Activated naive CD4-positive, alpha-beta T cell treated with anti-CD3 and anti-CD28 coated beads, Interleukin-2, amount 10 ng/mL, durations not matched to agents 7 days and 5 days (primary cell): ENCODE results near the gene USP25.

Source experiments
- CTCF ChIA-PET: fragments of 350-600 bp; sonication (Branson Sonifier 250); formaldehyde crosslinking; loops from one replicate; lab custom pipeline; 2021; ENCODE audit warnings: antibody characterized with exemption; lab: Charles Lee
- DNase-seq: peaks from one replicate; pipeline ENCODE4 v3.0.0-alpha.2; 2020
- H3K27ac Mint-ChIP-seq: one replicate; pipeline ENCODE4 v1.8.0; 2021; ENCODE audit warnings: mild to moderate bottlenecking, moderate library complexity, mixed read lengths
- H3K27me3 Mint-ChIP-seq: one replicate; pipeline ENCODE4 v1.8.0; 2021; ENCODE audit warnings: mild to moderate bottlenecking, mixed read lengths
- H3K36me3 Mint-ChIP-seq: one replicate; pipeline ENCODE4 v1.8.0; 2021; ENCODE audit warnings: mixed read lengths
- H3K4me1 Mint-ChIP-seq: one replicate; pipeline ENCODE4 v1.8.0; 2021; ENCODE audit warnings: mixed read lengths
- H3K4me3 Mint-ChIP-seq: one replicate; pipeline ENCODE4 v1.8.0; 2021; ENCODE audit warnings: mild to moderate bottlenecking, moderate library complexity, mixed read lengths
- H3K9me3 Mint-ChIP-seq: one replicate; pipeline ENCODE4 v1.8.0; 2021; ENCODE audit warnings: mixed read lengths

Gene USP25

GRCh38 chr21:15794277-15794912, 64.6 kb downstream of the USP25 start:
- Mint-ChIP-seq H3K36me3 (peaks cover 24% of the 10 kb centered on the region), H3K4me1 (peaks cover 30% of the 10 kb centered on the region), H3K4me3 (no peak overlapping the region), H3K9me3 (no peaks in the 10 kb centered on the region), H3K27me3 (no peaks in the 10 kb centered on the region), H3K27ac (no peak overlapping the region)
- CTCF ChIA-PET = interaction anchor here (0.7 to 1.4 kb wide), 2 partner anchors 8 to 69 kb away, joined by 3 to 4 read pairs; no protein-coding TSS in a partner anchor
- no peak for DNase-seq

- Mint-ChIP-seq H3K27me3 (no peaks in the 10 kb centered on the region), H3K36me3 (peaks cover 25% of the 10 kb centered on the region), H3K4me1 (peaks cover 30% of the 10 kb centered on the region), H3K27ac (no peak overlapping the region), H3K4me3 (no peak overlapping the region), H3K9me3 (no peaks in the 10 kb centered on the region)
- CTCF ChIA-PET = no interaction called here
- no peak for DNase-seq
Observed at GRCh38 chr21:15795533-15795932, 65.8 kb downstream of the USP25 start.

- H3K27ac Mint-ChIP-seq = no peak overlapping the region
- DNase-seq = no peak
- H3K4me1 Mint-ChIP-seq = peaks cover 34% of the 10 kb centered on the region
- no peak overlapping the region for H3K4me3 Mint-ChIP-seq
- H3K36me3 Mint-ChIP-seq = peaks cover 36% of the 10 kb centered on the region
- H3K27me3 Mint-ChIP-seq = no peaks in the 10 kb centered on the region
- H3K9me3 Mint-ChIP-seq = no peaks in the 10 kb centered on the region
- CTCF ChIA-PET = no interaction called here
Observed at GRCh38 chr21:15797577-15798363, 68.0 kb downstream of the USP25 start.

GRCh38 chr21:15801352-15801863, 71.6 kb downstream of the USP25 start:
- H3K4me3 Mint-ChIP-seq = no peak overlapping the region
- CTCF ChIA-PET = no interaction called here
- peaks cover 28% of the 10 kb centered on the region for H3K36me3 Mint-ChIP-seq

GRCh38 chr21:15804247-15805005, 74.6 kb downstream of the USP25 start:
- peaks cover 34% of the 10 kb centered on the region for H3K36me3 Mint-ChIP-seq
- H3K4me3 Mint-ChIP-seq = no peak overlapping the region
- CTCF ChIA-PET = no interaction called here
- no peak for DNase-seq
- no peaks in the 10 kb centered on the region for H3K9me3 Mint-ChIP-seq
- no peaks in the 10 kb centered on the region for H3K27me3 Mint-ChIP-seq
- H3K27ac Mint-ChIP-seq = no peak overlapping the region
- peaks cover 4% of the 10 kb centered on the region for H3K4me1 Mint-ChIP-seq

More at GRCh38 chr21:15801352-15801863, 71.6 kb downstream of the USP25 start:
- H3K27me3 Mint-ChIP-seq = no peaks in the 10 kb centered on the region
- no peak overlapping the region for H3K27ac Mint-ChIP-seq
- DNase-seq = no peak
- H3K4me1 Mint-ChIP-seq = peaks cover 24% of the 10 kb centered on the region
- no peaks in the 10 kb centered on the region for H3K9me3 Mint-ChIP-seq

GRCh38 chr21:15809065-15809464, 79.3 kb downstream of the USP25 start:
- H3K36me3 Mint-ChIP-seq = peaks cover 50% of the 10 kb centered on the region
- no peak overlapping the region for H3K4me3 Mint-ChIP-seq
- no peaks in the 10 kb centered on the region for H3K4me1 Mint-ChIP-seq
- no peak overlapping the region for H3K27ac Mint-ChIP-seq
- H3K27me3 Mint-ChIP-seq = no peaks in the 10 kb centered on the region
- CTCF ChIA-PET = no interaction called here
- DNase-seq = no peak
- peaks cover 9% of the 10 kb centered on the region for H3K9me3 Mint-ChIP-seq

- peaks cover 17% of the 10 kb centered on the region for H3K9me3 Mint-ChIP-seq
- no peak overlapping the region for H3K27ac Mint-ChIP-seq
- no peak overlapping the region for H3K4me3 Mint-ChIP-seq
- peaks cover 58% of the 10 kb centered on the region for H3K36me3 Mint-ChIP-seq
- H3K4me1 Mint-ChIP-seq = no peaks in the 10 kb centered on the region
- CTCF ChIA-PET = no interaction called here
- DNase-seq = no peak
- no peaks in the 10 kb centered on the region for H3K27me3 Mint-ChIP-seq
Observed at GRCh38 chr21:15809818-15810217, 80.0 kb downstream of the USP25 start.

- CTCF ChIA-PET = no interaction called here
- peaks cover 76% of the 10 kb centered on the region for H3K36me3 Mint-ChIP-seq
- H3K9me3 Mint-ChIP-seq = peaks cover 33% of the 10 kb centered on the region
- DNase-seq = no peak
- no peak overlapping the region for H3K27ac Mint-ChIP-seq
- no peaks in the 10 kb centered on the region for H3K4me1 Mint-ChIP-seq
- H3K27me3 Mint-ChIP-seq = no peaks in the 10 kb centered on the region
- H3K4me3 Mint-ChIP-seq = no peak overlapping the region
Observed at GRCh38 chr21:15815285-15815684, 85.5 kb downstream of the USP25 start.

- Mint-ChIP-seq H3K27me3 (no peaks in the 10 kb centered on the region), H3K27ac (no peak overlapping the region), H3K9me3 (peaks cover 11% of the 10 kb centered on the region), H3K4me3 (no peak overlapping the region), H3K36me3 (peaks cover 56% of the 10 kb centered on the region), H3K4me1 (peaks cover 18% of the 10 kb centered on the region)
- no peak for DNase-seq
- CTCF ChIA-PET = no interaction called here
Observed at GRCh38 chr21:15820327-15820726, 90.5 kb downstream of the USP25 start.

- Mint-ChIP-seq H3K9me3 (peaks cover 6% of the 10 kb centered on the region), H3K36me3 (peaks cover 52% of the 10 kb centered on the region), H3K27me3 (no peaks in the 10 kb centered on the region), H3K4me1 (peaks cover 20% of the 10 kb centered on the region), H3K27ac (no peak overlapping the region), H3K4me3 (no peak overlapping the region)
- DNase-seq = no peak
- CTCF ChIA-PET = no interaction called here
Observed at GRCh38 chr21:15820852-15821379, 91.1 kb downstream of the USP25 start.

- peaks cover 38% of the 10 kb centered on the region for H3K36me3 Mint-ChIP-seq
- peak; percentile 48 for DNase-seq
- peak overlapping the region; percentile 88 for H3K27ac Mint-ChIP-seq
- no peaks in the 10 kb centered on the region for H3K27me3 Mint-ChIP-seq
- CTCF ChIA-PET = no interaction called here
- H3K9me3 Mint-ChIP-seq = no peaks in the 10 kb centered on the region
- H3K4me1 Mint-ChIP-seq = peaks cover 20% of the 10 kb centered on the region
- peak overlapping the region; percentile 29 for H3K4me3 Mint-ChIP-seq
Observed at GRCh38 chr21:15823486-15824150, 93.8 kb downstream of the USP25 start.

GRCh38 chr21:15825700-15826099, 95.9 kb downstream of the USP25 start:
- H3K4me3 Mint-ChIP-seq = no peak overlapping the region
- no peak overlapping the region for H3K27ac Mint-ChIP-seq
- no peak for DNase-seq
- H3K4me1 Mint-ChIP-seq = peaks cover 20% of the 10 kb centered on the region
- H3K9me3 Mint-ChIP-seq = no peaks in the 10 kb centered on the region
- H3K36me3 Mint-ChIP-seq = peaks cover 36% of the 10 kb centered on the region
- no peaks in the 10 kb centered on the region for H3K27me3 Mint-ChIP-seq
- CTCF ChIA-PET = interaction anchor here (0.6 kb wide), 1 partner anchor 98 kb away, joined by 3 read pairs; no protein-coding TSS in a partner anchor

GRCh38 chr21:15826147-15826780, 96.5 kb downstream of the USP25 start:
- Mint-ChIP-seq H3K4me3 (no peak overlapping the region), H3K4me1 (peaks cover 21% of the 10 kb centered on the region), H3K27ac (peak overlapping the region; percentile 14), H3K9me3 (no peaks in the 10 kb centered on the region), H3K36me3 (peaks cover 40% of the 10 kb centered on the region), H3K27me3 (no peaks in the 10 kb centered on the region)
- CTCF ChIA-PET = interaction anchor here (0.6 kb wide), 1 partner anchor 98 kb away, joined by 3 read pairs; no protein-coding TSS in a partner anchor
- DNase-seq = peak; percentile 32
